HCT116 (cell line): ENCODE data around the gene NEK8. TPM values are rescaled to one million over a fixed set of nuclear protein-coding genes. Genes with fewer than 3 reads are reported as not detected.
A peak's percentile ranks its signal among the peaks of the same experiment; 100 is the strongest.

Experiments used
- ATAC-seq: fragments of 200-7000 bp; cut with Tn5 transposase; 2 replicates; pipeline ENCODE4 v1.9.1; 2020; ENCODE audit warnings: mild to moderate bottlenecking, moderate library complexity
- BruUV-seq: library from RNA; stranded (reverse); fragments of 400-500 nt; replicated peaks from 2 replicates; lab custom pipeline; 2021; lab: Mats Ljungman, UMichigan
- CTCF ChIA-PET: fragments of 300-600 bp; sonication (Branson Sonifier 250); formaldehyde crosslinking; loops from one replicate; lab custom pipeline; 2021; ENCODE audit warnings: antibody characterized with exemption; lab: Charles Lee
- POLR2A ChIA-PET: fragments of 300-600, 350-600 bp; sonication (Branson Sonifier 250); formaldehyde crosslinking; loops from one replicate; lab custom pipeline; 2021; ENCODE audit warnings: antibody characterized with exemption; lab: Charles Lee
- RAD21 ChIA-PET, 2 experiments: fragments of 300-600 bp; sonication (Branson Sonifier 250); formaldehyde crosslinking; loops; one replicate each; lab custom pipeline; 2023; ENCODE audit warnings: low total read pairs in 2 of 2; ENCODE audit not compliant: uncharacterized antibody in 2 of 2, unreplicated experiment in 2 of 2, low non-redundant PET in 1 of 2; lab: Charles Lee
- DNase-seq: peaks from one replicate; pipeline ENCODE4 v3.0.0-alpha.2; 2010; ENCODE audit warnings: low read depth, low spot score
- H2AFZ ChIP-seq: fragments of 200-600 bp; shearing (Covaris generic), sonication (generic); 2 replicates; pipeline ENCODE4 v1.6.1; 2017; ENCODE audit warnings: low read depth, mixed run types, mixed read lengths, antibody characterized with exemption, low read length; ENCODE audit not compliant: poor library complexity, severe bottlenecking
- H3K27ac ChIP-seq: 2 replicates; pipeline ENCODE4 v1.5.1; 2012; ENCODE audit warnings: low read depth, low read length
- H3K27me3 ChIP-seq: fragments of 200-600 bp; sonication (generic); 2 replicates; pipeline ENCODE4 v1.6.1; 2016; ENCODE audit warnings: mixed run types, low read length, mixed read lengths; ENCODE audit not compliant: insufficient read depth
- H3K36me3 ChIP-seq, 2 experiments: fragments of 200-500 bp in 1 of 2; fragments of 200-600 bp in 1 of 2; sonication (Bioruptor generic) in 1 of 2; sonication (generic) in 1 of 2; 2 replicates each; pipeline versions ENCODE4 v1.5.1 to v1.6.1; 2014 to 2016; ENCODE audit warnings: low read length in 2 of 2, inconsistent platforms in 1 of 2, mixed read lengths in 1 of 2, mixed run types in 1 of 2; ENCODE audit not compliant: insufficient read depth in 2 of 2, control insufficient read depth in 1 of 2
- H3K4me1 ChIP-seq, 2 experiments: fragments of 200-600 bp in 1 of 2; sonication (generic) in 1 of 2; 2 replicates each; pipeline versions ENCODE4 v1.5.1 to v1.6.1; 2012 to 2017; ENCODE audit warnings: low read length in 2 of 2, inconsistent platforms in 1 of 2, mild to moderate bottlenecking in 1 of 2, mixed read lengths in 1 of 2, mixed run types in 1 of 2, moderate library complexity in 1 of 2; ENCODE audit not compliant: insufficient read depth in 2 of 2, control insufficient read depth in 1 of 2
- H3K4me2 ChIP-seq: fragments of 200-600 bp; sonication (generic); 2 replicates; pipeline ENCODE4 v1.6.1; 2017; ENCODE audit warnings: mixed run types, low read length, mixed read lengths
- H3K4me3 ChIP-seq, 2 experiments: fragments of 200-600 bp in 1 of 2; sonication (generic) in 1 of 2; replicated peaks in 1 of 2; 2 replicates each; pipeline ENCODE4 v1.5.1; 2011 to 2016; ENCODE audit warnings: low read length in 2 of 2, control low read depth in 1 of 2, low read depth in 1 of 2, mild to moderate bottlenecking in 1 of 2, mixed read lengths in 1 of 2, mixed run types in 1 of 2
- H3K79me2 ChIP-seq: fragments of 200-600 bp; sonication (generic); 2 replicates; pipeline ENCODE4 v1.6.1; 2017; ENCODE audit warnings: mild to moderate bottlenecking, mixed run types, low read length, moderate library complexity, mixed read lengths; ENCODE audit not compliant: insufficient read depth
- H3K9ac ChIP-seq: fragments of 200-600 bp; sonication (generic); 2 replicates; pipeline ENCODE4 v1.6.1; 2016; ENCODE audit warnings: low read length, mixed read lengths
- H3K9me2 ChIP-seq: fragments of 200-600 bp; sonication (generic), shearing (Covaris generic); 2 replicates; pipeline ENCODE4 v1.6.1; 2017; ENCODE audit warnings: mixed run types, mild to moderate bottlenecking, moderate library complexity; ENCODE audit not compliant: insufficient read depth
- H3K9me3 ChIP-seq, 2 experiments: fragments of 200-500 bp in 1 of 2; fragments of 200-600 bp in 1 of 2; sonication (Bioruptor generic) in 1 of 2; sonication (generic) in 1 of 2; 2 replicates each; pipeline ENCODE4 v1.6.1; 2014 to 2017; ENCODE audit warnings: low read length in 2 of 2, mixed read lengths in 2 of 2, inconsistent platforms in 1 of 2, low read depth in 1 of 2, mild to moderate bottlenecking in 1 of 2, mixed run types in 1 of 2, moderate library complexity in 1 of 2; ENCODE audit not compliant: control insufficient read depth in 1 of 2, insufficient read depth in 1 of 2
- H4K20me1 ChIP-seq: fragments of 200-600 bp; sonication (generic), shearing (Covaris generic); 2 replicates; pipeline ENCODE4 v1.6.1; 2017; ENCODE audit warnings: mixed run types, mild to moderate bottlenecking, moderate library complexity; ENCODE audit not compliant: insufficient read depth
- CBX3 ChIP-seq: IDR thresholded peaks from 2 replicates; pipeline ENCODE4 v1.6.1; 2012; ENCODE audit warnings: low read depth
- CEBPB ChIP-seq: IDR thresholded peaks from 2 replicates; pipeline ENCODE4 v1.6.1; 2012; ENCODE audit warnings: low read depth
- CTCF ChIP-seq, 3 experiments: fragments of 200-600 bp in 1 of 3; sonication (generic) in 1 of 3; IDR thresholded peaks in 2 of 3; conservative IDR thresholded peaks in 1 of 3; 2 replicates each; pipeline ENCODE4 v1.5.1; 2012 to 2017; ENCODE audit warnings: low read depth in 2 of 3, low read length in 2 of 3, antibody characterized with exemption in 1 of 3, borderline replicate concordance in 1 of 3, control low read depth in 1 of 3, mild to moderate bottlenecking in 1 of 3, mixed read lengths in 1 of 3, mixed run types in 1 of 3, moderate library complexity in 1 of 3; ENCODE audit not compliant: insufficient read depth in 1 of 3
- EGR1 ChIP-seq: IDR thresholded peaks from 2 replicates; pipeline ENCODE4 v1.6.1; 2012; ENCODE audit warnings: low read depth
- ELF1 ChIP-seq: IDR thresholded peaks from 2 replicates; pipeline ENCODE4 v1.6.1; 2012; ENCODE audit warnings: low read depth, borderline replicate concordance
- FOSL1 ChIP-seq: IDR thresholded peaks from 2 replicates; pipeline ENCODE4 v1.6.1; 2012; ENCODE audit warnings: low read depth
- JUND ChIP-seq: IDR thresholded peaks from 2 replicates; pipeline ENCODE4 v1.6.1; 2012
- POLR2A ChIP-seq: IDR thresholded peaks from 2 replicates; pipeline ENCODE4 v1.7.0; 2011; ENCODE audit warnings: borderline replicate concordance; ENCODE audit not compliant: insufficient read depth, insufficient read length; ENCODE audit errors: extremely low read depth
- RAD21 ChIP-seq: IDR thresholded peaks from 2 replicates; pipeline ENCODE4 v1.6.1; 2012; ENCODE audit warnings: low read depth, mild to moderate bottlenecking
- SIN3A ChIP-seq: IDR thresholded peaks from 2 replicates; pipeline ENCODE4 v1.6.1; 2012; ENCODE audit warnings: low read depth
- TCF7L2 ChIP-seq: IDR thresholded peaks from 2 replicates; pipeline ENCODE4 v1.7.0; 2011; ENCODE audit warnings: borderline replicate concordance, inconsistent platforms; ENCODE audit not compliant: insufficient read depth, insufficient read length; ENCODE audit errors: extremely low read depth
- intact Hi-C: fragments of 100-400 bp; cut with micrococcal nuclease; formaldehyde crosslinking; loops from 2 replicates; pipeline ENCODE4 v1.10.0; 2022
- total RNA-seq: library from RNA; stranded (reverse); gene quantifications from one replicate; pipeline ENCODE4 v1.2.1, GENCODE V29; 2021; ENCODE audit not compliant: unreplicated experiment
- TF ChIP-seq, protein P1 (sequence below): IDR thresholded peaks from 2 replicates; pipeline ENCODE4 v1.6.1; 2011; ENCODE audit warnings: mild to moderate bottlenecking, low read length, moderate library complexity; ENCODE audit not compliant: insufficient replicate concordance; ENCODE audit errors: extremely low read depth
- TF ChIP-seq, protein P2 (sequence below): IDR thresholded peaks from 2 replicates; pipeline ENCODE4 v1.6.1; 2012

Gene NEK8
- total RNA-seq, 1 experiment from 2014 or later = 7.0 TPM

GRCh38 chr17:28719021-28719433, 9.6 kb upstream of the NEK8 start:
- Histone ChIP-seq H3K79me2 (peaks cover 43% of the 10 kb centered on the region), H3K9me3 (no peaks in the 10 kb centered on the region), H3K27me3 (no peaks in the 10 kb centered on the region), H3K4me2 (peak overlapping the region; percentile 77), H3K27ac (peak overlapping the region; percentile 89), H3K9me2 (no peaks in the 10 kb centered on the region), H4K20me1 (peaks cover 11% of the 10 kb centered on the region; the same call in 1 of the 2 replicates), H3K36me3 (peaks cover 22 to 36% of the 10 kb centered on the region in 2 experiments; a peak in 3 of 4 replicates), H3K4me3 (peak overlapping the region; percentile 98 to 99)
- ATAC-seq = peak; percentile 30
- intact Hi-C loops = loop anchor here (2.0 kb wide), 1 partner anchor 234 kb away; no protein-coding TSS in a partner anchor
- ChIA-PET CTCF (interaction anchor here (0.7 to 1.3 kb wide), 9 partner anchors 8 to 398 kb away, joined by 3 to 13 read pairs (median 4); partner anchors contain the start of genes BLTP2, NEK8, PHF12 and PROCA1), RAD21 (no interaction called here), POLR2A (interaction anchor here (0.6 to 2.6 kb wide), 27 partner anchors 8 to 405 kb away, joined by 3 to 42 read pairs (median 5); partner anchors contain the start of genes FAM222B, NEK8, PHF12 and PIGS)
- DNase-seq = no peak
- TF ChIP-seq POLR2A (no peak), CBX3 (no peak), CEBPB (no peak), CTCF (IDR thresholded peaks at IDR 0.05 in 2 of 3, conservative IDR thresholded peaks at IDR 0.05 in 1 of 3; ENCODE audit: borderline replicate concordance in 1 of 3, insufficient read depth in 1 of 3, low read depth in 2 of 3, low read length in 2 of 3) (no peak), ELF1 (no peak), TCF7L2 (no peak), JUND (no peak; the same call in 1 of the 2 replicates), SIN3A (no peak), EGR1 (no peak), FOSL1 (no peak), RAD21 (no peak)
- TF ChIP-seq, protein P1, sequence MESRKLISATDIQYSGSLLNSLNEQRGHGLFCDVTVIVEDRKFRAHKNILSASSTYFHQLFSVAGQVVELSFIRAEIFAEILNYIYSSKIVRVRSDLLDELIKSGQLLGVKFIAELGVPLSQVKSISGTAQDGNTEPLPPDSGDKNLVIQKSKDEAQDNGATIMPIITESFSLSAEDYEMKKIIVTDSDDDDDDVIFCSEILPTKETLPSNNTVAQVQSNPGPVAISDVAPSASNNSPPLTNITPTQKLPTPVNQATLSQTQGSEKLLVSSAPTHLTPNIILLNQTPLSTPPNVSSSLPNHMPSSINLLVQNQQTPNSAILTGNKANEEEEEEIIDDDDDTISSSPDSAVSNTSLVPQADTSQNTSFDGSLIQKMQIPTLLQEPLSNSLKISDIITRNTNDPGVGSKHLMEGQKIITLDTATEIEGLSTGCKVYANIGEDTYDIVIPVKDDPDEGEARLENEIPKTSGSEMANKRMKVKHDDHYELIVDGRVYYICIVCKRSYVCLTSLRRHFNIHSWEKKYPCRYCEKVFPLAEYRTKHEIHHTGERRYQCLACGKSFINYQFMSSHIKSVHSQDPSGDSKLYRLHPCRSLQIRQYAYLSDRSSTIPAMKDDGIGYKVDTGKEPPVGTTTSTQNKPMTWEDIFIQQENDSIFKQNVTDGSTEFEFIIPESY = no peak
- TF ChIP-seq, protein P2, sequence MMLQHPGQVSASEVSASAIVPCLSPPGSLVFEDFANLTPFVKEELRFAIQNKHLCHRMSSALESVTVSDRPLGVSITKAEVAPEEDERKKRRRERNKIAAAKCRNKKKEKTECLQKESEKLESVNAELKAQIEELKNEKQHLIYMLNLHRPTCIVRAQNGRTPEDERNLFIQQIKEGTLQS = no peak
- TF ChIP-seq, all 23 proteins: peak for 0
- no peak overlapping the region for H2AFZ ChIP-seq
- TSS peak; percentile 27 for BruUV-seq
- H3K9ac ChIP-seq = peak overlapping the region; percentile 99
- H3K4me1 ChIP-seq = peaks cover 33 to 45% of the 10 kb centered on the region in 2 experiments
